ENCODE measurements around the gene LGR5. TPM values are rescaled to one million over a fixed set of nuclear protein-coding genes. Genes with fewer than 3 reads are reported as not detected.

Gene LGR5
- total RNA-seq, 1 experiment from 2014 or later = not detected

GRCh38 chr12:71562676-71563595, 123.3 kb downstream of the LGR5 start:
- BruUV-seq (replicated peaks) = no TSS peak
- no peak overlapping the region for H2AFZ ChIP-seq (ENCODE audit: low read depth, low read length, poor library complexity, severe bottlenecking)
- no peak overlapping the region for H3K27ac ChIP-seq (ENCODE audit: low read depth, low read length)
- intact Hi-C loops (cut with micrococcal nuclease) = no loop called here
- no peak for TF ChIP-seq EZH2 (IDR thresholded peaks at IDR 0.05)
- no peak for TF ChIP-seq SIN3A (IDR thresholded peaks at IDR 0.05; ENCODE audit: low read depth)
- no peak for TF ChIP-seq JUND (IDR thresholded peaks at IDR 0.05)
- no peak for TF ChIP-seq POLR2AphosphoS5 (IDR thresholded peaks at IDR 0.05; ENCODE audit: low read depth, low read length)
- TF ChIP-seq FOSL1 (IDR thresholded peaks at IDR 0.05; ENCODE audit: low read depth) = no peak
- no peak for TF ChIP-seq ZNF274 (IDR thresholded peaks at IDR 0.05; ENCODE audit: low read depth, low read length)
- TF ChIP-seq CTCF (IDR thresholded peaks at IDR 0.05 in 2 of 3, conservative IDR thresholded peaks at IDR 0.05 in 1 of 3; ENCODE audit: borderline replicate concordance in 1 of 3, insufficient read depth in 1 of 3, low read depth in 2 of 3, low read length in 2 of 3) = no peak
- TF ChIP-seq REST (IDR thresholded peaks at IDR 0.05; ENCODE audit: low read depth) = no peak
- no peak for TF ChIP-seq POLR2A (IDR thresholded peaks at IDR 0.05; ENCODE audit: borderline replicate concordance, extremely low read depth, insufficient read depth, insufficient read length)
- TF ChIP-seq CBX3 (IDR thresholded peaks at IDR 0.05; ENCODE audit: low read depth) = no peak
- DNase-seq (ENCODE audit: low read depth, low spot score) (no peak), ATAC-seq (no peak)
- ChIA-PET RAD21 (ENCODE audit: low non-redundant PET in 1 of 2, low total read pairs in 2 of 2, uncharacterized antibody in 2 of 2, unreplicated experiment in 2 of 2) (no interaction called here), POLR2A (no interaction called here), CTCF (no interaction called here)
- H3K9me3 ChIP-seq (ENCODE audit: control insufficient read depth in 1 of 2, insufficient read depth in 1 of 2, low read depth in 1 of 2, low read length in 2 of 2) = no peaks in the 10 kb centered on the region
- H3K79me2 ChIP-seq (ENCODE audit: insufficient read depth, low read length) = no peaks in the 10 kb centered on the region
- no peaks in the 10 kb centered on the region for H3K36me3 ChIP-seq (ENCODE audit: control insufficient read depth in 1 of 2, insufficient read depth in 2 of 2, low read length in 2 of 2)
- no peaks in the 10 kb centered on the region for H3K4me1 ChIP-seq (ENCODE audit: control insufficient read depth in 1 of 2, insufficient read depth in 2 of 2, low read length in 2 of 2)
- H4K20me1 ChIP-seq (ENCODE audit: insufficient read depth) = no peaks in the 10 kb centered on the region
- no peak overlapping the region for H3K4me2 ChIP-seq (ENCODE audit: low read length)
- no peak overlapping the region for H3K4me3 ChIP-seq (replicated peaks in 1 of 2; ENCODE audit: low read depth in 1 of 2, low read length in 2 of 2)
- H3K27me3 ChIP-seq (ENCODE audit: insufficient read depth, low read length) = no peaks in the 10 kb centered on the region
- H3K9ac ChIP-seq (ENCODE audit: low read length) = no peak overlapping the region
- peaks cover 4% of the 10 kb centered on the region; the same call in 1 of the 2 replicates for H3K9me2 ChIP-seq (ENCODE audit: insufficient read depth)
